RWPE2 (cell line): Measurements from ENCODE around the gene USP31.

ENCODE experiments used
- ATAC-seq: fragments of 200-7000 bp; cut with Tn5 transposase; 3 replicates; pipeline ENCODE4 v1.9.1; 2021; ENCODE audit warnings: low read depth
- DNase-seq: peaks from one replicate; pipeline ENCODE4 v3.0.0-alpha.2; 2020; ENCODE audit warnings: low spot score
- H3K27ac ChIP-seq: fragments of 450-650 bp; 2 replicates; pipeline ENCODE4 v1.5.1; 2017; ENCODE audit warnings: mild to moderate bottlenecking; ENCODE audit not compliant: poor library complexity, severe bottlenecking
- H3K27me3 ChIP-seq: fragments of 250-450 bp; sonication (Bioruptor Pico); 2 replicates; pipeline ENCODE4 v1.5.1; 2021; ENCODE audit warnings: mild to moderate bottlenecking, moderate library complexity; ENCODE audit not compliant: insufficient read depth, poor library complexity, severe bottlenecking
- H3K36me3 ChIP-seq: fragments of 250-450 bp; sonication (Bioruptor Pico); 2 replicates; pipeline ENCODE4 v1.5.1; 2020; ENCODE audit warnings: low read depth, mild to moderate bottlenecking, moderate library complexity
- H3K4me1 ChIP-seq: fragments of 250-450 bp; sonication (Bioruptor Pico); 2 replicates; pipeline ENCODE4 v1.5.1; 2021; ENCODE audit warnings: mild to moderate bottlenecking, moderate library complexity; ENCODE audit not compliant: insufficient read depth, poor library complexity, severe bottlenecking
- H3K4me3 ChIP-seq: fragments of 250-450 bp; sonication (Bioruptor Pico); 2 replicates; pipeline ENCODE4 v1.5.1; 2021; ENCODE audit warnings: mild to moderate bottlenecking, moderate library complexity; ENCODE audit not compliant: severe bottlenecking
- H3K9me3 ChIP-seq: fragments of 250-450 bp; sonication (Bioruptor Pico); 2 replicates; pipeline ENCODE4 v1.5.1; 2021; ENCODE audit warnings: mild to moderate bottlenecking, moderate library complexity; ENCODE audit not compliant: severe bottlenecking
- TF ChIP-seq, protein P1 (sequence below): fragments of 450-650 bp; IDR thresholded peaks from one replicate; pipeline ENCODE4 v1.5.1; 2017; ENCODE audit warnings: mild to moderate bottlenecking, moderate library complexity; ENCODE audit not compliant: poor library complexity, severe bottlenecking

USP31 gene

DNA sequence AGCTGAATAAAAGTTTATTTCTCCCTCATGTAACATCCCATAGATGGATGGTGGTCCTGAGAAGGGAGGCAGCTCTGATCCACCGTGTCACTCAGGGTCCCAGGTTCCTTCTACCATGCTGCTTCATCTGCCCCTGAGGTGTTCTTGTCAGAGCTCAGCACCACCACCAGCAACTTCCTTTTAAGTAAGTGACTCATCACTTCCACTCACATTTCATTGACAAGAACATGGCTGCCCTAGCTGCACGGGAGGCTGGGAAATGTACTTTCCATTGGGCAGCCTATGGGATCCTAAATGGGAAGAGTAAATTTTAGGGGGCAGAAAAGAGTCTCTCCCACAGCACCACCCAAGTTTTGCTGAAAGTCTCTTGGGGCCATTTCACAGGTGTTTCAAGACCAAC, 134.7 kb downstream of the USP31 start:
- Histone ChIP-seq H3K4me3 (no peak overlapping the region), H3K27me3 (no peaks in the 10 kb centered on the region), H3K27ac (no peak overlapping the region), H3K4me1 (no peaks in the 10 kb centered on the region), H3K9me3 (no peaks in the 10 kb centered on the region), H3K36me3 (no peaks in the 10 kb centered on the region)
- ATAC-seq (no peak), DNase-seq (no peak)
- TF ChIP-seq, protein P1, sequence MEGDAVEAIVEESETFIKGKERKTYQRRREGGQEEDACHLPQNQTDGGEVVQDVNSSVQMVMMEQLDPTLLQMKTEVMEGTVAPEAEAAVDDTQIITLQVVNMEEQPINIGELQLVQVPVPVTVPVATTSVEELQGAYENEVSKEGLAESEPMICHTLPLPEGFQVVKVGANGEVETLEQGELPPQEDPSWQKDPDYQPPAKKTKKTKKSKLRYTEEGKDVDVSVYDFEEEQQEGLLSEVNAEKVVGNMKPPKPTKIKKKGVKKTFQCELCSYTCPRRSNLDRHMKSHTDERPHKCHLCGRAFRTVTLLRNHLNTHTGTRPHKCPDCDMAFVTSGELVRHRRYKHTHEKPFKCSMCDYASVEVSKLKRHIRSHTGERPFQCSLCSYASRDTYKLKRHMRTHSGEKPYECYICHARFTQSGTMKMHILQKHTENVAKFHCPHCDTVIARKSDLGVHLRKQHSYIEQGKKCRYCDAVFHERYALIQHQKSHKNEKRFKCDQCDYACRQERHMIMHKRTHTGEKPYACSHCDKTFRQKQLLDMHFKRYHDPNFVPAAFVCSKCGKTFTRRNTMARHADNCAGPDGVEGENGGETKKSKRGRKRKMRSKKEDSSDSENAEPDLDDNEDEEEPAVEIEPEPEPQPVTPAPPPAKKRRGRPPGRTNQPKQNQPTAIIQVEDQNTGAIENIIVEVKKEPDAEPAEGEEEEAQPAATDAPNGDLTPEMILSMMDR: no peak
